HUES48 (cell line): ENCODE results near the gene IL36B.
"Not testable (repeated sequence)": the region's sequence is repeated elsewhere in the genome, so short reads cannot be mapped to it uniquely, and the experiment has no call there.

Experiments used
- H3K27ac ChIP-seq: one replicate; pipeline ENCODE4 v1.7.0; 2013; ENCODE audit warnings: low read depth, low read length, inconsistent platforms
- H3K27me3 ChIP-seq: 2 replicates; pipeline ENCODE4 v1.6.1; 2013; ENCODE audit warnings: mild to moderate bottlenecking, low read length; ENCODE audit not compliant: control insufficient read depth, insufficient read depth
- H3K36me3 ChIP-seq: 2 replicates; pipeline ENCODE4 v1.6.1; 2013; ENCODE audit warnings: low read length; ENCODE audit not compliant: control insufficient read depth, insufficient read depth
- H3K4me1 ChIP-seq: 2 replicates; pipeline ENCODE4 v1.6.1; 2013; ENCODE audit warnings: mild to moderate bottlenecking, low read length; ENCODE audit not compliant: control insufficient read depth, insufficient read depth
- H3K4me3 ChIP-seq: 2 replicates; pipeline ENCODE4 v1.5.1; 2013; ENCODE audit warnings: mild to moderate bottlenecking, low read depth, low read length
- H3K9ac ChIP-seq: 2 replicates; pipeline ENCODE4 v1.6.1; 2013; ENCODE audit warnings: mild to moderate bottlenecking, low read depth, low read length, moderate library complexity
- H3K9me3 ChIP-seq: 2 replicates; pipeline ENCODE4 v1.6.1; 2013; ENCODE audit warnings: low read length; ENCODE audit not compliant: control insufficient read depth, insufficient read depth

The IL36B gene

DNA sequence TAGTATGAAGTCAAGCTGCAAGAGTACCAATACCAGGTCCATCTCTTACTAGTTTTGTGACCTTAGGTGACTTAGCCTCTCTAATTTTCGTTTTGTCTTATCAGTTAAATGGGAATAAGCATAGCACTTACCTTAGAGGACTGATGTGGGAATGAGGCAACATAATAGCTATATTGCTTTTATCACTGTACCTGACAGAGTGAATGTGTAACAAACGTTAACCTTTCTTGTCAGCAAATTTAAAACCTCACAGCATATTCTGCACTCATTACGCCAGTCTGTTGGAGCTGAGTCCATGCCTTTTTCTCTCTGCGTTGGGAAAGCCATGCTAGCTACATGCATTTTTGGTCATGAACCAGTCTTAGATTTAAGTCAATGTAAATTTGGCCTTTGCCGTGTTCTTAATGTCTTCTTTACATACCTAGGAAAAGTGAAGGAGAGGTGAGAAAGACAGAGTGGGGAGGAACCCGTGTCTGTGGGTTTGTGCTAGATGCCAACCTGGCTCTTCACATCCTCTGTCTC, at the start of gene IL36B:
IL36B (minus strand) TSS at position 472 of the 522 bp plus-strand sequence.
- no peaks in the 10 kb centered on the region for H3K36me3 ChIP-seq
- no peaks in the 10 kb centered on the region for H3K27me3 ChIP-seq
- H3K4me3 ChIP-seq: no peak within 1 kb of the TSS
- no peak within 1 kb of the TSS for H3K9ac ChIP-seq
- H3K4me1 ChIP-seq: no peaks in the 10 kb centered on the region
- peaks cover 54% of the 10 kb centered on the region for H3K9me3 ChIP-seq
- H3K27ac ChIP-seq: no peak within 1 kb of the TSS

DNA sequence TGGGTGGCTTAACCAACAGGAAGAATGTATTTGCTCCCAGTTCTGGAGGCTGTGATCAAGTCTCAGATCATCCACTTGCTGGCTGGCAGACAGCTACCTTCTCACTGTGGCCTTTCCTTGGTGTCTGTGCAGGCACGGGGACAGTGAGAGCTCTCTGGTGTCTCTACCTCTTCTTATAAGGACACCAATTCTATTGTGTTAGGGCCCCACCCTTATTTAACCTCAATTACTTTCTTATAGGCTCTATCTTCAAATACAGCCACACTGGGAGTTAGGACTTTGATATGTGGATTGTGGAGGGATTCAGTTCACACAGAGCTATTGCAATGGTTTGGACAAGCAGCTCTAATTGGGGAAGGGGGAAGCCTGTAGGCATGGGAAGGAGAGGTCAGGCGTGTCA, 49.5 kb upstream of the IL36B start:
- Histone ChIP-seq H3K9me3 (peaks cover 15% of the 10 kb centered on the region), H3K27ac (no peak overlapping the region), H3K4me1 (no peaks in the 10 kb centered on the region), H3K36me3 (no peaks in the 10 kb centered on the region), H3K9ac (no peak overlapping the region), H3K27me3 (no peaks in the 10 kb centered on the region), H3K4me3 (no peak overlapping the region)

DNA sequence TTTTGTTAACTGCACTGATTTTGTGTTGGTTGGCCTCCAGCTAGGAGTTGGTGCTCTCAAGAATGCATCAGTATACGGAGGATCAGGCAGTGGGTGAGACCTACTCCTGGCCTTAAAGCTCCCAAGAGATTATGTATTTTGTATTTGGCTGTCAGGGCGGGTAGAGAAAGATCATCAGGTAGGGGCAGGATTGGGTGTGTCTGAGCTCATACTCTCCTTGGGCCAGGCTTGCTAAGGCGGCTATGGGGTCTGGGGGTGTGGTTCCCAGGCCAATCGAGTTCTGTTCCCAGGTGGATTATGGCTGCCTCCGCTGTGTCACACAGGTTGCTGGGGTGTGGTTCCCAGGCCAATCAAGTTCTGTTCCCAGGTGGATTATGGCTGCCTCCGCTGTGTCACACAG, 45.9 kb upstream of the IL36B start:
- Histone ChIP-seq H3K9me3 (peaks cover 16% of the 10 kb centered on the region), H3K36me3 (no peaks in the 10 kb centered on the region), H3K4me3 (no peak overlapping the region), H3K27me3 (no peaks in the 10 kb centered on the region), H3K4me1 (no peaks in the 10 kb centered on the region), H3K27ac (no peak overlapping the region), H3K9ac (no peak overlapping the region)

DNA sequence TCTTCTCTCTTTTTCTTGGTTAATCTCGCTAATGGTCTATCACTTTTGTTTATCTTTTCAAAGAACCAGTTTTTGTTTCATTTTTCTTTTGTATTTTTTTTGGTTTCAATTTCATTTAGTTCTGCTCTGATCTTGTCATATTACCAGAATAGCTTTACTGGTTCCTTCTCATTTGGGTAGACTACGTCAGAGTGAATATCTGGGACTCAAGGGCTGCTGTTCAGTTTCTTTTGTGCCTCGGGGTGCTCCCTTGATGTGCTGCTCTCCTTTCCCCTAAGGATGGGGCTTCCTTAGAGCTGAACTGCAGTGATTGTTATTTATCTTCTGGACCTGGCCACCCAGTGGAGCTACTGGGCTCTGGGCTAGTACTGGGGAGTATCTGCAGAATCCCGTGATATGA, 45.4 kb upstream of the IL36B start:
- Histone ChIP-seq H3K27me3 (no peaks in the 10 kb centered on the region), H3K36me3 (no peaks in the 10 kb centered on the region), H3K27ac (no peak overlapping the region), H3K9ac (no peak overlapping the region), H3K9me3 (peaks cover 16% of the 10 kb centered on the region), H3K4me3 (no peak overlapping the region), H3K4me1 (no peaks in the 10 kb centered on the region)

DNA sequence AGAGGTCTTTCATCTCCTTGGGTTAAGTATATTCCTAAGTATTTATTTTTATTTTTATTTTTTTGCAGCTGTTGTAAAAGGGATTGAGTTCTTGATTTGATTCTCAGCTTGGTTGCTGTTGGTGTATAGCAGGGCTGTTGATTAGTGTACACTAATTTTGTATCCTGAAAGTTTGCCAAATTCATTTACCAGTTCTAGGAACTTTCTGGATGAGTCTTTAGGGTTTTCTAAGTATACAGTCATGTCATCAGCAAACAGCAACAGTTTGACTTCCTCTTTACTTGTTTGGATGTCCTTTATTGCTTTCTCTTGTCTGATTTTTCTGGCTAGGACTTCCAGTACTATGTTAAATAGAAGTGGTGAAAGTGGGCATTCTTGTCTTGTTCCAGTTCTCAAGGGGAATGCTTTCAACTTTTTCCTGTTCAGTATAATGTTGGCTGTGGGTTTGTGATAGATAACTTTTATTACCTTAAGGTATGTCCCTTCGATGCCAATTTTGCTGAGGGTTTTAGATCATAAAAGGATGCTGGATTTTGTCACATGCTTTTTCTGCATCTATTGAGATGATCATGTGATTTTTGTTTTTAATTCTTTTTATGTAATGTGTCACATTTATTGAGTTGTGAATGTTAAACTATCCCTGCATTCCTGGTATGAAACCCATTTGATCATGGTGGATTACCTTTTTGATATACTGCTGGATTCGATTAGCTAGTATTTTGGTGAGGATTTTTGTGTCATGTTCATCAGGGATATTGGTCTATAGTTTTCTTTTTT, 44.4 kb upstream of the IL36B start:
- not testable (repeated sequence) for H3K27ac ChIP-seq, H3K27me3 ChIP-seq, H3K4me1 ChIP-seq, H3K4me3 ChIP-seq, H3K36me3 ChIP-seq, H3K9ac ChIP-seq
- H3K9me3 ChIP-seq: peaks cover 16% of the 10 kb centered on the region

DNA sequence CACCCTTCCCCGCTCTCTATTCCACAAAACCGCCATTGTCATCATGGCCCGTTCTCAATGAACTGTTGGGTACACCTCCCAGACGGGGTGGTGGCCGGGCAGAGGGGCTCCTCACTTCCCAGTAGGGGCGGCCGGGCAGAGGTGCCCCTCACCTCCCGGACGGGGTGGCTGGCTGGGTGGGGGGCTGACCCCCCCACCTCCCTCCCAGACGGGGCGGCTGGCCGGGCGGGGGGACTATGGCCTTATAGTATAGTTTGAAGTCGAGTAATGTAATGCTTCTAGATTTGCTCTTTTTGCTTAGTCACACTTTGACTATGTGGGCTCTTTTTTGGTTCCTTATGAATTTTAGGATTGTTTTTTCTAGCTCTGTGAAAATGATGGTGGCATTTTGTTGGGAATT, 43.6 kb upstream of the IL36B start:
- not testable (repeated sequence) for H3K27me3 ChIP-seq, H3K36me3 ChIP-seq, H3K4me1 ChIP-seq, H3K4me3 ChIP-seq, H3K27ac ChIP-seq, H3K9ac ChIP-seq
- H3K9me3 ChIP-seq: peaks cover 16% of the 10 kb centered on the region

DNA sequence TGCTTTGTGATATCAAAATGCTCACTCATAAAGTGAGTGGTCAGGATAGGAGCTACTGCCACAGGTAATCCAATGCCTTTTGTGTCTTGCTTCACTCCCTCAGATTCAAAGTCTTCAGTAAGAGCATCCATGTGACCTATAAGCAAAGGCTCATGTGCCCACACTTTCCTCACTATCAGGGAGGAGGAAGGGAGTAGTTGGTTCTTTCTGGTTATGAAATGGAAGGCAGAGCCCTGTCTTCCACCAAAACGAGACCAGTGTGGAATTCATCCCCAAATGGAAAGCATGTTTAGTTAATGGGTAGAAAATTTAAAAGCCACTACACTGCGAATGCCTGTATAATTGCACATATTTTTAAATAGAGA, 40.9 kb upstream of the IL36B start:
- peaks cover 12% of the 10 kb centered on the region for H3K9me3 ChIP-seq
- H3K4me3 ChIP-seq: no peak overlapping the region

DNA sequence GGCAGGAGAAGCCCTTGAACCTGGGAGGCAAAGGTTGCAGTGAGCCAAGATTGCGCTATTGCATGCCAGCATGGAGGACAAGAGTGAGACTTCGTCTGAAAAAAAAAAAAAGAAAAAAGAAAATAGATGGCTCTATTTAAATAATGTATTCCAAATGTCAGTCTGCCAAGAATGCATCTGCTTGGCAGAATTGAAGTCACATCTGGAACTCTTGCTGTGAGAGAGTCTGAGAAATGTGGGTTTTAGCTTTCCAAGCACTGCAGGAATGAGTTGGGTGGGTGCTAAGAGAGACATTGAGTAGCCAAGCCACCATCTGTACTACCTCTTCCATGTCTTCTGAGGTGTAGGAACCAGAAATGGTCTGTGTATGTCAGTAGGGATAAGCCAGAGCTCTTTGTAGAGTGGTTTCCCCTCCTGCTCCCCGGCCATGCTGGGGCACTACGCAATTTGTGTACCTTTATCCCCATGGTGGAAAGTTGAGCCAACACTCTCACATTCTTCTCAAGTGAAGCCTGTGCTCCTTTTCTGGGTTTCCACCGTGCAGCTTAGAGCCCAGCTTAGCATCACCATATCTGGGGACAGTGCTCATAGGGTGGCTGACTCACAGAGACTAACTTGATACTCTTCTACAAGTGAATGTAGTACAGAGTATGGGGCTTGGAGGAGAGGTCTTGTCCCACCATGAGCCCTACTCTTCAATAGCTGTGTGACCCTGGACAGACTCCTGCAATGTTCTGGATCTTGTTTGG, 40.4 kb upstream of the IL36B start:
- no peak overlapping the region for H3K27ac ChIP-seq
- no peaks in the 10 kb centered on the region for H3K36me3 ChIP-seq
- H3K9ac ChIP-seq: no peak overlapping the region
- no peaks in the 10 kb centered on the region for H3K27me3 ChIP-seq
- H3K4me3 ChIP-seq: no peak overlapping the region
- H3K4me1 ChIP-seq: no peaks in the 10 kb centered on the region
- peaks cover 6% of the 10 kb centered on the region; the same call in 1 of the 2 replicates for H3K9me3 ChIP-seq

More for the DNA sequence above, 40.9 kb upstream of the IL36B start:
- Histone ChIP-seq H3K9ac (no peak overlapping the region), H3K27ac (no peak overlapping the region), H3K27me3 (no peaks in the 10 kb centered on the region), H3K36me3 (no peaks in the 10 kb centered on the region), H3K4me1 (no peaks in the 10 kb centered on the region)

DNA sequence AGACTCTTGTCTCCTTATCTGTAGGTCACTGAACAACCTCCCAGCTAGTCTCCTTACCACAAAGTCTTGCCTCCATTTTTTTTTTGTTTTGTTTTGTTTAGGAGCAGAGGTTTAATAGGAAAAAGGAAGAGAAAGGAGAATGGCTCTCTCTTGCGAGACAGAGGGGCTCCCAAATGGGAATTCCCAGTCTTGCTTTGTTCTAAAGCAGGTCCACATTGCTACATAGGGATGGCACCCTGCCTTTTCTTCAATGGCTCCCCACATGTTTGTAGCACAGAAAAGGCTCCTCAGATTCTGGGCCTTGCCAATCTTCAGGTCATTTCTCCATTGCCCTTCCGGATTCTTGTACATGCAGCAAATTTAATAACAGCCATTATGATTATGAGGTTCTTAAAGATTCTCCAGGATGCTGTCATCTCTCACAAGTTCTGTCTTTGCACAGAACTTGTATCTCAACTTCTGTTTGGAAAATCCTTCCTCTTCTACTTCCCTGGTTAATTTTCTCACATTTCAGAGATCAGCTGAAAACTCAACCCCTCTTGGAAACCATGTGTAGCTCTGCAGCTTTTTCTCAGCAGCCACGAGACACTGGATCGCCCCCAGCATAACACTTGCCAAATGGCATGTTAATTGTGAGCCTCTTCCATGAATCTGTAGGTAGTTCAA, 38.7 kb upstream of the IL36B start:
- Histone ChIP-seq H3K4me1 (no peaks in the 10 kb centered on the region), H3K4me3 (no peak overlapping the region), H3K9me3 (no peaks in the 10 kb centered on the region), H3K27me3 (no peaks in the 10 kb centered on the region), H3K36me3 (no peaks in the 10 kb centered on the region), H3K9ac (no peak overlapping the region), H3K27ac (no peak overlapping the region)

DNA sequence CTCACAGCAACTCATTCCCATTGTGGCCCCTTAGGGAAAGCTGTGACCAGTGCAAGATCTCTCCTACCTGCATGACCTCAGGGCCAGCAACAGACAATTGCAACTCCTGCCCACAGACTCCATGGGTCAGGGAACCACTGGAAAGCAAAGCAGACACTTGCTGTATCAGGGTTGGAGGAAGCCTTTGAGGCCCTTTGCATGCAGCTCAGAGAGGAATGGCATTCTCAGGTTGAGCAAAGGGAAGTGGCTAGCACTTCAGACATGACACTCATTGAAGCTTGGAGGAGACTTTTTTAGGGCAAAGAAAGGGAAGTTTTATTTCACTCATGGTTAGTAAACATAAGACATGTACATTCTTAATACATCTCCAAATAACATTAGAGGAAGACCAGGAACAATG, 37.2 kb upstream of the IL36B start:
- H3K9ac ChIP-seq: no peak overlapping the region
- H3K4me3 ChIP-seq: no peak overlapping the region
- H3K9me3 ChIP-seq: no peaks in the 10 kb centered on the region
- H3K27ac ChIP-seq: no peak overlapping the region
- no peaks in the 10 kb centered on the region for H3K4me1 ChIP-seq
- H3K36me3 ChIP-seq: no peaks in the 10 kb centered on the region
- no peaks in the 10 kb centered on the region for H3K27me3 ChIP-seq
